T-cell (primary cell): ENCODE results near the gene FHL1. TPM values are rescaled to one million over a fixed set of nuclear protein-coding genes. Genes with fewer than 3 reads are reported as not detected.

ENCODE experiments used
- ATAC-seq, 4 experiments: fragments of 200-7000 bp in 3 of 4; fragments of 150-1000 bp in 1 of 4; cut with Tn5 transposase; replicated peaks in 1 of 4; 1 replicate in 3 of 4; 2 replicates in 1 of 4; pipeline ENCODE4 v1.10.0; 2021; ENCODE audit warnings: moderate library complexity in 3 of 4, mild to moderate bottlenecking in 2 of 4, moderate number of reproducible peaks in 1 of 4
- CTCF ChIA-PET, 2 donors: fragments of 300-600 bp; sonication (Branson Sonifier 250); formaldehyde crosslinking; loops; one replicate each; lab custom pipeline; 2022; ENCODE audit warnings: antibody characterized with exemption in 2 of 2; lab: Charles Lee
- POLR2A ChIA-PET, 2 donors: fragments of 300-600 bp; sonication (Branson Sonifier 250); formaldehyde crosslinking; loops; one replicate each; lab custom pipeline; 2022; ENCODE audit warnings: antibody characterized with exemption in 2 of 2; lab: Charles Lee
- DNase-seq, 35 experiments: peaks; one replicate each; pipeline versions ENCODE4 v3.0.0 to v3.0.0-alpha.2; 2013 to 2023
- H3K27ac ChIP-seq: one replicate; pipeline ENCODE4 v1.5.1; 2013; ENCODE audit warnings: low read length
- H3K27me3 ChIP-seq, 2 experiments: replicated peaks in 1 of 2; 1 replicate in 1 of 2; 2 replicates in 1 of 2; pipeline versions ENCODE4 v1.6.1 to v1.7.0; 2013; ENCODE audit warnings: low read length in 1 of 2, mixed read lengths in 1 of 2; ENCODE audit not compliant: control insufficient read depth in 2 of 2, insufficient read depth in 2 of 2; ENCODE audit errors: extremely low read depth in 1 of 2
- H3K36me3 ChIP-seq, 2 donors: 1 replicate in 1 of 2; 2 replicates in 1 of 2; pipeline versions ENCODE4 v1.6.1 to v1.7.0; 2013; ENCODE audit warnings: low read length in 1 of 2; ENCODE audit not compliant: control insufficient read depth in 2 of 2, insufficient read depth in 1 of 2; ENCODE audit errors: extremely low read depth in 1 of 2
- H3K4me1 ChIP-seq, 2 experiments: 1 replicate in 1 of 2; 2 replicates in 1 of 2; pipeline versions ENCODE4 v1.6.1 to v1.7.0; 2013; ENCODE audit warnings: low read length in 2 of 2, mixed read lengths in 1 of 2; ENCODE audit not compliant: insufficient read depth in 2 of 2, control insufficient read depth in 1 of 2; ENCODE audit errors: extremely low read depth in 1 of 2
- H3K4me3 ChIP-seq, 2 donors: 1 replicate in 1 of 2; 2 replicates in 1 of 2; pipeline versions ENCODE4 v1.5.1 to v1.7.0; 2013; ENCODE audit warnings: mild to moderate bottlenecking in 2 of 2, low read length in 1 of 2, moderate library complexity in 1 of 2; ENCODE audit not compliant: control insufficient read depth in 1 of 2; ENCODE audit errors: extremely low read depth in 1 of 2
- H3K9me3 ChIP-seq: 2 replicates; pipeline ENCODE4 v1.7.0; 2013
- H3K27ac Mint-ChIP-seq, 2 donors: one replicate each; pipeline ENCODE4 v1.8.0; 2020 to 2021; ENCODE audit warnings: mild to moderate bottlenecking in 2 of 2, mixed read lengths in 2 of 2
- H3K27me3 Mint-ChIP-seq, 2 donors: one replicate each; pipeline ENCODE4 v1.8.0; 2021 to 2022; ENCODE audit warnings: mixed read lengths in 2 of 2
- H3K36me3 Mint-ChIP-seq: one replicate; pipeline ENCODE4 v1.8.0; 2021; ENCODE audit warnings: mixed read lengths
- H3K4me1 Mint-ChIP-seq, 3 donors: one replicate each; pipeline ENCODE4 v1.8.0; 2020 to 2022; ENCODE audit warnings: mixed read lengths in 3 of 3, mild to moderate bottlenecking in 1 of 3
- H3K4me3 Mint-ChIP-seq, 3 donors: one replicate each; pipeline ENCODE4 v1.8.0; 2020 to 2022; ENCODE audit warnings: mild to moderate bottlenecking in 3 of 3, mixed read lengths in 3 of 3, moderate library complexity in 3 of 3
- H3K9me3 Mint-ChIP-seq, 3 donors: one replicate each; pipeline ENCODE4 v1.8.0; 2020 to 2022; ENCODE audit warnings: mixed read lengths in 3 of 3
- WGBS: methylation state at CpG from one replicate; pipeline ENCODE4 v1.1.5; 2013; ENCODE audit warnings: missing lambda C conversion rate; ENCODE audit not compliant: insufficient coverage; 5-methylcytosine and 5-hydroxymethylcytosine counted together
- total RNA-seq, 35 experiments: library from RNA in 6 of 35; stranded (reverse) in 6 of 35; fragments of 120-200 nt in 1 of 35; gene quantifications; one replicate each; pipeline versions ENCODE4 v1.2.1 to v1.2.4 and lab custom pipeline; 2013 to 2026

FHL1 gene
- total RNA-seq, 5 donors from 2014 or later (not counting 1 experiment from before 2014, with no cell fraction given) = 14.1 to 32.8 (median 26.0) TPM

DNA sequence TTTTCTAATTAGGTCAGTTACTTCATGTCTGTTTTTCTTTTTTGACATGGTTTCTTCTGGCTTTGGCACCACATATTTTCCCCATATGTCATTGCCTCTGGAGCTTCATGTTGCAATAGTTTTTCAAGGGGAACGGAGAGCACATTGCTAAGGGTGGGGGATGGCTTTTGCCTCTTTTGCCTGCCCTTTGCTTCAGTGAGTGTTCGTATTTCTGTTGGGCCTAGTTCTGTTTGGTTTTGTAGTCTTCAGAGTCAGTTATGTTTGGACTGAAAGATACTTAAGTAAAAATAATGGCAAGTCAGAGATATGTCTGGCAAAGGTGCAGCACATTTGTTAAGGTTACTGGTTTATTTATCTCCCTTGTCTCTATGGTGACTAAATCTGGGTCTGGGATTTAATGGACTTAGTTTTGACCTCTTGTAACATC, 29.1 kb downstream of the FHL1 start:
- no peaks in the 10 kb centered on the region for H3K9me3 ChIP-seq
- H3K27me3 ChIP-seq = no peaks in the 10 kb centered on the region
- Mint-ChIP-seq H3K4me1 (no peaks in the 10 kb centered on the region), H3K9me3 (no peaks in the 10 kb centered on the region), H3K27me3 (peaks cover 0 to 18% of the 10 kb centered on the region in 2 donors), H3K36me3 (peaks cover 3% of the 10 kb centered on the region), H3K4me3 (no peak overlapping the region), H3K27ac (no peak overlapping the region)
- POLR2A ChIA-PET = no interaction called here
- no peaks in the 10 kb centered on the region for H3K36me3 ChIP-seq
- no CpG with 5 or more reads among the region's 2 CpGs for WGBS
- CTCF ChIA-PET = no interaction called here
- no peaks in the 10 kb centered on the region for H3K4me1 ChIP-seq
- DNase-seq (no peak), ATAC-seq (no peak)
- no peak overlapping the region for H3K4me3 ChIP-seq
- H3K27ac ChIP-seq = no peak overlapping the region

DNA sequence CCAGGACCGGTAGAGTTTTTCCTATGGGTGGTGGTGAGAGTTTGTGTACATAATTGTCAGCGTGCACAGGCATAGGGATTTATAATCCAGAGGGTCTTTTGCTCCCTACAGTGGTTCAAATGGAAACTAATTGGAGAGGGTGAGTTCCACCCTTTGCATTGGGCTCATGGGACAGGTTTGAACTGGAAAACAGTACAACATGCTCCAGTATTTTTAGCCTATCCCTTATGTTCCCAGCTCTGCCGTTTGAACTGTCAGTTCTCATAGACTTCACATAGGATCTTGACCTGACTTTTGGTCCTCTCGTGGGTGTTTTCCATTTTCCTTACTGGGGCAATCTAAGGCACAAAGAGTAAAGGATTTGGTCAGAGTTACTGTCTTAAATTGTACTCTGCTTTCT, 31.8 kb downstream of the FHL1 start:
- no peaks in the 10 kb centered on the region for H3K4me1 Mint-ChIP-seq
- Histone ChIP-seq H3K9me3 (no peaks in the 10 kb centered on the region), H3K36me3 (no peaks in the 10 kb centered on the region), H3K27me3 (no peaks in the 10 kb centered on the region), H3K4me1 (no peaks in the 10 kb centered on the region), H3K4me3 (no peak overlapping the region), H3K27ac (no peak overlapping the region)
- H3K4me3 Mint-ChIP-seq = no peak overlapping the region
- H3K27me3 Mint-ChIP-seq = peaks cover 0 to 18% of the 10 kb centered on the region in 2 donors
- DNase-seq (no peak), ATAC-seq (no peak)
- POLR2A ChIA-PET = no interaction called here
- no CpG with 5 or more reads among the region's 4 CpGs for WGBS
- no peak overlapping the region for H3K27ac Mint-ChIP-seq
- no peaks in the 10 kb centered on the region for H3K9me3 Mint-ChIP-seq
- CTCF ChIA-PET = no interaction called here
- peaks cover 3% of the 10 kb centered on the region for H3K36me3 Mint-ChIP-seq

DNA sequence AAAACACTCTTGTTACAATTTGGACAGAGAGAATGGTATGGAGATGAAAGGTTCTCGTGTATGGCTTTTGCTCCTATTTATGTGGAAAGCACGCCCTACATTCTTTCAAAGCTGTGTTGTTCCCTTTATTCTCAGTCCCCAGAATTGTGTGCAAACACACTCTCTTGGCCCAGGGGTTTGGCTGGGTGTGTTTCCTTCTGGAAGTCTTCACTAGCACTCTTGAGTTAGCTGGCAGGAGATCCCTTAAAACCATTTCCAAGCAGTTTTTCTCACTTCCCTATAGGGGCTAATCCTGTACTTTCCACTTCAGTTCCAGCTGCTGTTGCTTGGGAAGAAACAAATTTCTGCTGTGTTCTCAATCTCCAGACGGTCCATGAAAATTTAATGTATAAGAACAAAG, 35.1 kb downstream of the FHL1 start:
- Histone ChIP-seq H3K27me3 (no peaks in the 10 kb centered on the region), H3K4me3 (no peak overlapping the region), H3K4me1 (no peaks in the 10 kb centered on the region), H3K27ac (no peak overlapping the region), H3K9me3 (no peaks in the 10 kb centered on the region), H3K36me3 (no peaks in the 10 kb centered on the region)
- H3K4me3 Mint-ChIP-seq = no peak overlapping the region
- CTCF ChIA-PET = no interaction called here
- no peaks in the 10 kb centered on the region for H3K9me3 Mint-ChIP-seq
- POLR2A ChIA-PET = no interaction called here
- H3K27ac Mint-ChIP-seq = no peak overlapping the region
- no peak for DNase-seq
- no peaks in the 10 kb centered on the region for H3K36me3 Mint-ChIP-seq
- peaks cover 0 to 11% of the 10 kb centered on the region in 2 donors for H3K27me3 Mint-ChIP-seq
- no peaks in the 10 kb centered on the region for H3K4me1 Mint-ChIP-seq
- WGBS = no CpG with 5 or more reads among the region's 3 CpGs
- no peak for ATAC-seq

DNA sequence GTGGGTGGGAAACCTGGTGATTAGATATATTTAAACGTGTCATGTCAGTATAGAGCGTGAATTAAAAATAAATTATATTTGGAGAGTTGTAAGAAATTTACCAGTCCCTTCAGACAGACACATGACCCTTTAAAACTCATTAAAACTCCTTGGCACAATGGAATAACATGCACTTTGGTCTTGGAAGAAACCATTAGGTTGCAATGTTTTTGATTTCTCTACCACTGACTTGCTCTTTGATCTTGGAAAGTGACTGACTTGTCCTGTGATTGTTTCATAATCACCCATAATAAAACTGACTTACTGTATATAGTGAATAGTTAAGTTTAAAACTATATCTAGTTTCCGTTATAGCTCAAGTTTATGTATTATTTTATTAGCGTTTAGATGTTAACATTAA, 35.8 kb downstream of the FHL1 start:
- Histone ChIP-seq H3K9me3 (no peaks in the 10 kb centered on the region), H3K36me3 (no peaks in the 10 kb centered on the region), H3K4me1 (no peaks in the 10 kb centered on the region), H3K4me3 (no peak overlapping the region), H3K27ac (no peak overlapping the region), H3K27me3 (no peaks in the 10 kb centered on the region)
- H3K4me1 Mint-ChIP-seq = no peaks in the 10 kb centered on the region
- ChIA-PET CTCF (no interaction called here), POLR2A (no interaction called here)
- ATAC-seq = no peak
- H3K4me3 Mint-ChIP-seq = no peak overlapping the region
- no CpG with 5 or more reads among the region's 4 CpGs for WGBS
- no peaks in the 10 kb centered on the region for H3K36me3 Mint-ChIP-seq
- H3K9me3 Mint-ChIP-seq = no peaks in the 10 kb centered on the region
- H3K27ac Mint-ChIP-seq = no peak overlapping the region
- H3K27me3 Mint-ChIP-seq = peaks cover 0 to 11% of the 10 kb centered on the region in 2 donors
- no peak for DNase-seq

DNA sequence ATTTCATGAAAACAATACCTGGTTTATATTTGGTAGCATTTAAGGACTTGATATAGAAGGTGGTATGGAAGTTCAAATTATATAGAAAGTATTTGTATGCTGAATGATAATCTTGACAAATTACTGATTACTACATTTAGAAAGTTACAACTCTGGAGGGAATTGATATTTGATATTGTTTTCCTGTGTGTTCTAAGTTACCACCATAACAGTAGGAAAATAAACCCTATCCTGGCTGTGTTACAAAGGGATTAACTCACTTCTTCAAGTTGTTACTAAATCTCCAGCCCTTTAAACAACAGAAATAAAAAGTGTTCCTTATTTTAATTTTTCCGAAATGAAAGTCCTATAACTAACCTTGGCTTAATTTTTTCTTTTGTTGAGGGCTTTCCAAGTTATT, 36.6 kb downstream of the FHL1 start:
- POLR2A ChIA-PET = no interaction called here
- no peak for DNase-seq

DNA sequence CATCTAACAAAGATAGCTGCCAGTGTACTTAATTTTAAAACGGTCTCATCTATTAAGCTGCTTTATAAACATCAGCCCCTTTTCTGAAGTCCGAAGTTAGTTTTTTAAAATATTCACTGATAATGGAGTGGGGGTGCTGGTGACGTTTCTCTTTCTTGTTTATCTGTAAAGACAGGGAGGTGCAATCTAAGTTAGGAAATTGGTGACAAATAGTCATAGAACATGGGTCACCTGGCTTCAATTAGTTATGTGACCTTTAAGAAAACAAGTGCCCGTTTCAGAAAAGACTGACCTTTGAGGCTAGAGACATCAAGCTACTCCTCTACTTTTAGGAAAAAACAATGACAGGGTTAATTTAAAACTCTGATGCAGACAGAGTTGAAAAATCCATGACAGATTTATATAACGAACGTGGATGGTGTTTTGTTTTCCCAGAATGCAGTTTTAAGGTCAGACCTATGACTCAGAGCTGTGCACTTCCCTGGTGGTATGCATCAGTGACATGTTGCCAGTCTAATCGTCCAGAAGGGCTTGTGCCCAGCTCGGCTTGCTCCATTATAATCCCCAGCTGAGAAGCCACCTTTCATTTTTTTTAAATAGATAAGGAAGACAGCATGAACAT, 38.2 kb downstream of the FHL1 start:
- POLR2A ChIA-PET = no interaction called here

More for the DNA sequence above, 36.6 kb downstream of the FHL1 start:
- WGBS = no CpG with 5 or more reads among the region's 1 CpG
- no peak overlapping the region for H3K27ac ChIP-seq
- ATAC-seq = no peak
- no peak overlapping the region for H3K4me3 ChIP-seq
- Mint-ChIP-seq H3K9me3 (no peaks in the 10 kb centered on the region), H3K27me3 (peaks cover 0 to 11% of the 10 kb centered on the region in 2 donors), H3K4me1 (no peaks in the 10 kb centered on the region), H3K4me3 (no peak overlapping the region), H3K27ac (no peak overlapping the region), H3K36me3 (no peaks in the 10 kb centered on the region)
- no peaks in the 10 kb centered on the region for H3K36me3 ChIP-seq
- CTCF ChIA-PET = no interaction called here
- no peaks in the 10 kb centered on the region for H3K4me1 ChIP-seq
- H3K9me3 ChIP-seq = no peaks in the 10 kb centered on the region
- no peaks in the 10 kb centered on the region for H3K27me3 ChIP-seq

More for the DNA sequence above, 38.2 kb downstream of the FHL1 start:
- DNase-seq = no peak
- H3K4me3 ChIP-seq = no peak overlapping the region
- CTCF ChIA-PET = interaction anchor here in 1 of 2 donors (1.5 kb wide), 1 partner anchor 157 kb away, joined by 3 read pairs; no protein-coding TSS in a partner anchor
- H3K36me3 ChIP-seq = no peaks in the 10 kb centered on the region
- Mint-ChIP-seq H3K9me3 (no peaks in the 10 kb centered on the region), H3K36me3 (peaks cover 3% of the 10 kb centered on the region), H3K4me3 (no peak overlapping the region), H3K4me1 (peaks cover 0 to 3% (median 0%) of the 10 kb centered on the region in 3 donors), H3K27me3 (no peaks in the 10 kb centered on the region), H3K27ac (no peak overlapping the region)
- no peaks in the 10 kb centered on the region for H3K27me3 ChIP-seq
- no peak overlapping the region for H3K27ac ChIP-seq
- ATAC-seq = no peak
- H3K4me1 ChIP-seq = no peaks in the 10 kb centered on the region
- 70% methylated on average over 2 of the region's 8 CpGs for WGBS
- H3K9me3 ChIP-seq = no peaks in the 10 kb centered on the region
